Erythroblast (primary cell): Measurements from ENCODE around the gene LRBA.

Source experiments
- GATA1 ChIP-seq: IDR thresholded peaks from 2 replicates; pipeline ENCODE4 v1.6.1; 2011; ENCODE audit warnings: low read depth, mild to moderate bottlenecking, control low read depth, low read length, moderate library complexity
- POLR2A ChIP-seq: IDR thresholded peaks from 2 replicates; pipeline ENCODE4 v1.6.1; 2011; ENCODE audit warnings: mild to moderate bottlenecking, low read length

GRCh38 chr4:150329373-150329772 lies 685.7 kb downstream of the LRBA start:
- TF ChIP-seq POLR2A (no peak), GATA1 (no peak)
